Measurements from ENCODE around the gene GAK.
"Not testable (repeated sequence)": the region's sequence is repeated elsewhere in the genome, so short reads cannot be mapped to it uniquely, and the experiment has no call there.

Gene GAK

GRCh38 chr4:808860-809570 is 123.1 kb downstream of the GAK start:
- no peak for DNase-seq (ENCODE audit: low spot score)

- DNase-seq (ENCODE audit: low spot score) = no peak
These were observed 124.3 kb downstream of the GAK start for GRCh38 chr4:807792-808191.

GRCh38 chr4:806979-807378 is 125.1 kb downstream of the GAK start:
- DNase-seq (ENCODE audit: low spot score) = not testable (repeated sequence)

- no peak for DNase-seq (ENCODE audit: low spot score)
These were observed 127.3 kb downstream of the GAK start for GRCh38 chr4:804804-805203.

- no peak for DNase-seq (ENCODE audit: low spot score)
These were observed 128.2 kb downstream of the GAK start for GRCh38 chr4:803884-804283.

- DNase-seq (ENCODE audit: low spot score) = no peak
These were observed 130.5 kb downstream of the GAK start for GRCh38 chr4:801436-802124.
